SK-N-SH (cell line): Measurements from ENCODE around the gene PRSS38. TPM values are rescaled to one million over a fixed set of nuclear protein-coding genes. Genes with fewer than 3 reads are reported as not detected.

ENCODE experiments used
- CTCF ChIA-PET: fragments of 300-600, 350-600 bp; formaldehyde crosslinking; extraction: SDS; loops from one replicate; lab custom pipeline; 2021; lab: Yijun Ruan, JAX
- POLR2A ChIA-PET: fragments of 350-600 bp; sonication (Branson Sonifier 250); formaldehyde crosslinking; extraction: SDS; loops from one replicate; lab custom pipeline; 2020; ENCODE audit warnings: antibody characterized with exemption, inconsistent platforms; lab: Yijun Ruan, JAX
- DNase-seq: peaks from one replicate; pipeline ENCODE4 v3.0.0; 2012
- H2AFZ ChIP-seq: fragments of 200-600 bp; sonication (generic); 2 replicates; pipeline ENCODE4 v1.8.1; 2016; ENCODE audit warnings: antibody characterized with exemption, mild to moderate bottlenecking, low read depth
- H3F3A ChIP-seq: fragments of 200-600 bp; sonication (generic); replicated peaks from 2 replicates; pipeline ENCODE3; 2016; ENCODE audit warnings: antibody characterized with exemption, mild to moderate bottlenecking; ENCODE audit not compliant: insufficient read depth
- H3K27ac ChIP-seq, 2 experiments: fragments of 200-500 bp in 1 of 2; fragments of 200-600 bp in 1 of 2; sonication (Bioruptor generic) in 1 of 2; sonication (generic), shearing (Covaris generic) in 1 of 2; 2 replicates each; pipeline versions ENCODE4 v1.5.1 to v1.6.1; 2014 to 2016; ENCODE audit warnings: low read depth in 2 of 2, inconsistent platforms in 1 of 2, low read length in 1 of 2, mild to moderate bottlenecking in 1 of 2, mixed read lengths in 1 of 2
- H3K27me3 ChIP-seq: fragments of 200-600 bp; sonication (generic), shearing (Covaris generic); 2 replicates; pipeline ENCODE4 v1.6.1; 2016; ENCODE audit warnings: mixed run types; ENCODE audit not compliant: insufficient read depth
- H3K36me3 ChIP-seq, 2 experiments: fragments of 200-500 bp in 1 of 2; fragments of 200-600 bp in 1 of 2; sonication (Bioruptor generic) in 1 of 2; sonication (generic) in 1 of 2; replicated peaks in 1 of 2; 2 replicates each; pipeline versions ENCODE3 to v1.5.1; 2014 to 2016; ENCODE audit warnings: low read length in 1 of 2, mild to moderate bottlenecking in 1 of 2; ENCODE audit not compliant: insufficient read depth in 2 of 2, control insufficient read depth in 1 of 2
- H3K4me1 ChIP-seq, 2 experiments: fragments of 200-500 bp in 1 of 2; fragments of 200-600 bp in 1 of 2; sonication (Bioruptor generic) in 1 of 2; sonication (generic), shearing (Covaris generic) in 1 of 2; 2 replicates each; pipeline versions ENCODE4 v1.5.1 to v1.6.1; 2014 to 2016; ENCODE audit warnings: low read depth in 1 of 2, low read length in 1 of 2, mixed run types in 1 of 2; ENCODE audit not compliant: insufficient read depth in 2 of 2, control insufficient read depth in 1 of 2
- H3K4me2 ChIP-seq: fragments of 200-600 bp; sonication (generic), shearing (Covaris generic); 2 replicates; pipeline ENCODE4 v1.6.1; 2017; ENCODE audit warnings: mixed run types
- H3K4me3 ChIP-seq, 2 experiments: fragments of 200-500 bp in 1 of 2; fragments of 200-600 bp in 1 of 2; sonication (Bioruptor generic) in 1 of 2; sonication (generic), shearing (Covaris generic) in 1 of 2; 2 replicates each; pipeline versions ENCODE4 v1.5.1 to v1.8.1; 2014 to 2016; ENCODE audit warnings: low read depth in 2 of 2, inconsistent platforms in 1 of 2, low read length in 1 of 2, mild to moderate bottlenecking in 1 of 2, mixed read lengths in 1 of 2, moderate library complexity in 1 of 2
- H3K79me2 ChIP-seq: fragments of 200-600 bp; sonication (generic); 2 replicates; pipeline ENCODE4 v1.8.1; 2017; ENCODE audit warnings: mild to moderate bottlenecking; ENCODE audit not compliant: insufficient read depth
- H3K9ac ChIP-seq: fragments of 200-600 bp; sonication (generic); 2 replicates; pipeline ENCODE4 v1.6.1; 2017; ENCODE audit warnings: mixed run types
- H3K9me2 ChIP-seq: fragments of 200-600 bp; sonication (generic); 2 replicates; pipeline ENCODE4 v1.6.1; 2017; ENCODE audit warnings: mixed run types
- H3K9me3 ChIP-seq: fragments of 200-600 bp; sonication (generic); 2 replicates; pipeline ENCODE4 v1.6.1; 2017; ENCODE audit warnings: mixed run types, mild to moderate bottlenecking, moderate library complexity
- H4K20me1 ChIP-seq: fragments of 200-600 bp; sonication (generic); 2 replicates; pipeline ENCODE4 v1.6.1; 2017; ENCODE audit warnings: mild to moderate bottlenecking, mixed run types; ENCODE audit not compliant: insufficient read depth
- CHD2 ChIP-seq: fragments of 150-350 bp; IDR thresholded peaks from 2 replicates; pipeline ENCODE4 v1.6.1; 2018; ENCODE audit warnings: low read length; ENCODE audit not compliant: partially characterized antibody
- ELF1 ChIP-seq: IDR thresholded peaks from 2 replicates; pipeline ENCODE4 v1.4.0; 2012
- FOSL2 ChIP-seq: IDR thresholded peaks from 2 replicates; pipeline ENCODE4 v1.4.0; 2012; ENCODE audit warnings: low read depth, mild to moderate bottlenecking, moderate library complexity, borderline replicate concordance
- FOXJ3 ChIP-seq: sonication (generic); formaldehyde crosslinking; IDR thresholded peaks from 2 replicates; pipeline ENCODE4 v1.5.1; 2020; ENCODE audit warnings: mild to moderate bottlenecking, missing genetic modification reagents
- GABPA ChIP-seq: IDR thresholded peaks from 2 replicates; pipeline ENCODE4 v1.4.0; 2012; ENCODE audit warnings: low read depth, mild to moderate bottlenecking
- JUND ChIP-seq: IDR thresholded peaks from 2 replicates; pipeline ENCODE4 v1.4.0; 2012
- MAX ChIP-seq: IDR thresholded peaks from 2 replicates; pipeline ENCODE4 v1.4.0; 2012; ENCODE audit warnings: low read depth
- MXI1 ChIP-seq: IDR thresholded peaks from 2 replicates; pipeline ENCODE4 v1.6.1; 2012; ENCODE audit warnings: mild to moderate bottlenecking, low read depth, low read length, improper control_type of control experiment
- NFIC ChIP-seq: IDR thresholded peaks from 2 replicates; pipeline ENCODE4 v1.4.0; 2012; ENCODE audit warnings: borderline replicate concordance
- RAD21 ChIP-seq: IDR thresholded peaks from 2 replicates; pipeline ENCODE4 v1.6.1; 2012; ENCODE audit warnings: mild to moderate bottlenecking, low read length
- RCOR1 ChIP-seq: fragments of 150-350 bp; IDR thresholded peaks from 2 replicates; pipeline ENCODE4 v1.6.1; 2017; ENCODE audit warnings: antibody characterized with exemption, low read length
- RXRA ChIP-seq: IDR thresholded peaks from 2 replicates; pipeline ENCODE4 v1.4.0; 2012; ENCODE audit warnings: low read depth, mild to moderate bottlenecking, borderline replicate concordance
- SMC3 ChIP-seq: IDR thresholded peaks from 2 replicates; pipeline ENCODE4 v1.6.1; 2012; ENCODE audit warnings: low read depth, low read length, improper control_type of control experiment
- TAF1 ChIP-seq: IDR thresholded peaks from 2 replicates; pipeline ENCODE4 v1.6.1; 2012; ENCODE audit warnings: low read depth, mild to moderate bottlenecking, low read length, moderate library complexity, borderline replicate concordance
- USF2 ChIP-seq: fragments of 150-350 bp; IDR thresholded peaks from 2 replicates; pipeline ENCODE4 v1.6.1; 2017; ENCODE audit warnings: antibody characterized with exemption, low read length, low read depth, borderline replicate concordance
- WGBS: methylation state at CpG from one replicate; pipeline ENCODE4 v1.1.6; 2017; ENCODE audit warnings: low lambda C conversion rate; 5-methylcytosine and 5-hydroxymethylcytosine counted together
- polyA plus RNA-seq, 3 experiments: library from polyadenylated mRNA; depleted of rRNA; stranded (reverse); fragments of >200 nt; gene quantifications; 2 replicates each; pipeline ENCODE4 v1.2.3, GENCODE V29; 2012
- TF ChIP-seq, protein P1 (sequence below): fragments of 150-350 bp; IDR thresholded peaks from 2 replicates; pipeline ENCODE4 v1.6.1; 2016; ENCODE audit warnings: mild to moderate bottlenecking, low read depth, low read length
- TF ChIP-seq, protein P2 (sequence below): IDR thresholded peaks from 2 replicates; pipeline ENCODE4 v1.6.1; 2012; ENCODE audit warnings: mild to moderate bottlenecking, low read depth, low read length, moderate library complexity
- TF ChIP-seq, protein P3 (sequence below): IDR thresholded peaks from 2 replicates; pipeline ENCODE4; 2012

The PRSS38 gene
- polyA plus RNA-seq, 1 of the 3 experiments (the other 2 are of a cell fraction), result not detected

DNA sequence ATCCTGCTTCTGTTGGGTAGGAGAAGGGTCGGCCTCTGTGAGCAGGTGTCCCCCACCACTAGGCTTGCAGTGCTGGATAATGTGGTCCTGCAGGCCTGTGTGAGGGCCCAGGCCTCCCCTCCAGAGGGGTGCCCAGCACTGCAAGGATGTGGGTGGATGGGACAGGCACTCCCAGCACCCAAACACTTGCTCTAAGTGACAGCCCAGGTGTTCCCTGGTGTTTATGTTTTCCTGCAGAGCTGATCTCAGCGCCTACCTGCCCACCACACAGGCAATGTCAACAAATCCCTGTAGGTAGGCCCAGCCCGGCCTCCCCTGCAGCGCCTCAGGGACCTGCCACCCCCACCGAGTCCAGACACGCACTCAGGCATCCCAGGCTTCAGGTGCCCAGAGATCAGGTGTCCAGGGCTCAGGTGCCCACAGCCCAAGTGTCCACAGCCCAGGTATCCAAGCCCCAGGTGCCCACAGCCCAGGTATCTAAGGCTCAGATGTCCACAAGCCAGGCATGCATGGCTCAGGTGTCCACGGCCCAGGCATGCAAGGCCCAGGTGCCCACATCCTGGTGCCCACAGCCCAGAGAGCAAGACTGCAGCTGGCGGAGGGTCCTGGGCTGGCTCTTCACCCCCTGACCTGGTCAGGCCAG is 73.0 kb downstream of the PRSS38 start:
- CTCF ChIA-PET, result no interaction called here
- POLR2A ChIA-PET, result interaction anchor here (0.6 kb wide), 1 partner anchor 126 kb away, joined by 4 read pairs; no protein-coding TSS in a partner anchor
- WGBS, result no CpG with 5 or more reads among the region's 8 CpGs
- Histone ChIP-seq H3K9me2 (no peaks in the 10 kb centered on the region), H3K4me3 (no peak overlapping the region), H3K27me3 (no peaks in the 10 kb centered on the region), H3K79me2 (no peaks in the 10 kb centered on the region), H3K4me1 (no peaks in the 10 kb centered on the region; a peak in 1 of 4 replicates), H3K4me2 (no peak overlapping the region), H3K36me3 (no peaks in the 10 kb centered on the region), H3F3A (no peaks in the 10 kb centered on the region), H3K9me3 (no peaks in the 10 kb centered on the region), H4K20me1 (no peaks in the 10 kb centered on the region), H3K9ac (no peak overlapping the region), H3K27ac (no peak overlapping the region), H2AFZ (no peak overlapping the region)
- no peak for TF ChIP-seq GABPA
- TF ChIP-seq FOSL2, result no peak
- peak; percentile 16 for DNase-seq

- CTCF ChIA-PET, result no interaction called here
- no peak overlapping the region for H3K27ac ChIP-seq
- H3F3A ChIP-seq, result no peaks in the 10 kb centered on the region
- H3K36me3 ChIP-seq, result no peaks in the 10 kb centered on the region
- no peak overlapping the region for H3K9ac ChIP-seq
- 60% methylated on average over 11 of the region's 14 CpGs for WGBS
- H3K4me3 ChIP-seq, result no peak overlapping the region
- TF ChIP-seq ELF1 (no peak), JUND (no peak), USF2 (no peak), RXRA (no peak), FOXJ3 (CRISPR knock-in tag) (no peak), GABPA (no peak), RCOR1 (no peak), NFIC (no peak), TAF1 (no peak), MXI1 (no peak), MAX (no peak), RAD21 (no peak), CHD2 (no peak), SMC3 (no peak)
- TF ChIP-seq, protein P1, sequence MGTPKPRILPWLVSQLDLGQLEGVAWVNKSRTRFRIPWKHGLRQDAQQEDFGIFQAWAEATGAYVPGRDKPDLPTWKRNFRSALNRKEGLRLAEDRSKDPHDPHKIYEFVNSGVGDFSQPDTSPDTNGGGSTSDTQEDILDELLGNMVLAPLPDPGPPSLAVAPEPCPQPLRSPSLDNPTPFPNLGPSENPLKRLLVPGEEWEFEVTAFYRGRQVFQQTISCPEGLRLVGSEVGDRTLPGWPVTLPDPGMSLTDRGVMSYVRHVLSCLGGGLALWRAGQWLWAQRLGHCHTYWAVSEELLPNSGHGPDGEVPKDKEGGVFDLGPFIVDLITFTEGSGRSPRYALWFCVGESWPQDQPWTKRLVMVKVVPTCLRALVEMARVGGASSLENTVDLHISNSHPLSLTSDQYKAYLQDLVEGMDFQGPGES, result no peak
- TF ChIP-seq, protein P2, sequence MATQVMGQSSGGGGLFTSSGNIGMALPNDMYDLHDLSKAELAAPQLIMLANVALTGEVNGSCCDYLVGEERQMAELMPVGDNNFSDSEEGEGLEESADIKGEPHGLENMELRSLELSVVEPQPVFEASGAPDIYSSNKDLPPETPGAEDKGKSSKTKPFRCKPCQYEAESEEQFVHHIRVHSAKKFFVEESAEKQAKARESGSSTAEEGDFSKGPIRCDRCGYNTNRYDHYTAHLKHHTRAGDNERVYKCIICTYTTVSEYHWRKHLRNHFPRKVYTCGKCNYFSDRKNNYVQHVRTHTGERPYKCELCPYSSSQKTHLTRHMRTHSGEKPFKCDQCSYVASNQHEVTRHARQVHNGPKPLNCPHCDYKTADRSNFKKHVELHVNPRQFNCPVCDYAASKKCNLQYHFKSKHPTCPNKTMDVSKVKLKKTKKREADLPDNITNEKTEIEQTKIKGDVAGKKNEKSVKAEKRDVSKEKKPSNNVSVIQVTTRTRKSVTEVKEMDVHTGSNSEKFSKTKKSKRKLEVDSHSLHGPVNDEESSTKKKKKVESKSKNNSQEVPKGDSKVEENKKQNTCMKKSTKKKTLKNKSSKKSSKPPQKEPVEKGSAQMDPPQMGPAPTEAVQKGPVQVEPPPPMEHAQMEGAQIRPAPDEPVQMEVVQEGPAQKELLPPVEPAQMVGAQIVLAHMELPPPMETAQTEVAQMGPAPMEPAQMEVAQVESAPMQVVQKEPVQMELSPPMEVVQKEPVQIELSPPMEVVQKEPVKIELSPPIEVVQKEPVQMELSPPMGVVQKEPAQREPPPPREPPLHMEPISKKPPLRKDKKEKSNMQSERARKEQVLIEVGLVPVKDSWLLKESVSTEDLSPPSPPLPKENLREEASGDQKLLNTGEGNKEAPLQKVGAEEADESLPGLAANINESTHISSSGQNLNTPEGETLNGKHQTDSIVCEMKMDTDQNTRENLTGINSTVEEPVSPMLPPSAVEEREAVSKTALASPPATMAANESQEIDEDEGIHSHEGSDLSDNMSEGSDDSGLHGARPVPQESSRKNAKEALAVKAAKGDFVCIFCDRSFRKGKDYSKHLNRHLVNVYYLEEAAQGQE, result no peak
- TF ChIP-seq, protein P3, sequence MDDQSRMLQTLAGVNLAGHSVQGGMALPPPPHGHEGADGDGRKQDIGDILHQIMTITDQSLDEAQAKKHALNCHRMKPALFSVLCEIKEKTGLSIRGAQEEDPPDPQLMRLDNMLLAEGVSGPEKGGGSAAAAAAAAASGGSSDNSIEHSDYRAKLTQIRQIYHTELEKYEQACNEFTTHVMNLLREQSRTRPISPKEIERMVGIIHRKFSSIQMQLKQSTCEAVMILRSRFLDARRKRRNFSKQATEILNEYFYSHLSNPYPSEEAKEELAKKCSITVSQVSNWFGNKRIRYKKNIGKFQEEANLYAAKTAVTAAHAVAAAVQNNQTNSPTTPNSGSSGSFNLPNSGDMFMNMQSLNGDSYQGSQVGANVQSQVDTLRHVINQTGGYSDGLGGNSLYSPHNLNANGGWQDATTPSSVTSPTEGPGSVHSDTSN, result no peak
- TF ChIP-seq, all 33 proteins: peak for 0
- Histone ChIP-seq H3K4me2 (no peak overlapping the region), H3K9me2 (no peaks in the 10 kb centered on the region), H2AFZ (no peak overlapping the region), H4K20me1 (no peaks in the 10 kb centered on the region), H3K27me3 (no peaks in the 10 kb centered on the region), H3K79me2 (no peaks in the 10 kb centered on the region), H3K4me1 (no peaks in the 10 kb centered on the region; a peak in 1 of 4 replicates), H3K9me3 (no peaks in the 10 kb centered on the region)
- POLR2A ChIA-PET, result interaction anchor here (0.6 kb wide), 1 partner anchor 127 kb away, joined by 4 read pairs; no protein-coding TSS in a partner anchor
- DNase-seq, result peak; percentile 27
Measured at GRCh38 chr1:227889047-227889862, 73.8 kb downstream of the PRSS38 start.
